Right lobe of liver (tissue), 6 donors: ENCODE measurements around the gene NEU4. TPM values are rescaled to one million over a fixed set of nuclear protein-coding genes. Genes with fewer than 3 reads are reported as not detected.

ENCODE experiments used
- ATAC-seq, 4 donors: fragments of 200-7000 bp; cut with Tn5 transposase; one replicate each; pipeline ENCODE4 v1.9.1; 2020; ENCODE audit warnings: mild to moderate bottlenecking in 4 of 4, moderate library complexity in 4 of 4
- DNase-seq, 3 donors: peaks; one replicate each; pipeline ENCODE4 v3.0.0-alpha.2; 2020
- H3K27ac ChIP-seq, 3 donors: fragments of 200-600 bp; one replicate each; pipeline ENCODE4 v1.8.0; 2022
- H3K27me3 ChIP-seq, 2 donors: fragments of 200-600 bp; one replicate each; pipeline ENCODE4 v1.8.0; 2022
- H3K36me3 ChIP-seq, 4 donors: fragments of 200-600 bp; sonication (generic) in 1 of 4; one replicate each; pipeline versions ENCODE4 v1.5.1 to v1.8.0; 2017 to 2022; ENCODE audit warnings: control low read depth in 1 of 4
- H3K4me1 ChIP-seq, 4 donors: fragments of 200-600 bp; sonication (generic) in 1 of 4; one replicate each; pipeline versions ENCODE4 v1.5.1 to v1.8.0; 2017 to 2022; ENCODE audit warnings: control low read depth in 1 of 4
- H3K4me3 ChIP-seq, 3 donors: fragments of 200-600 bp; one replicate each; pipeline ENCODE4 v1.8.0; 2022
- H3K9me3 ChIP-seq, 4 donors: fragments of 200-600 bp; sonication (generic) in 1 of 4; one replicate each; pipeline versions ENCODE4 v1.5.1 to v1.8.0; 2017 to 2022; ENCODE audit warnings: control low read depth in 1 of 4
- CTCF ChIP-seq, 4 donors: fragments of 200-600 bp in 3 of 4; fragments of 450-650 bp in 1 of 4; IDR thresholded peaks; one replicate each; pipeline versions ENCODE4 v1.5.1 to v1.8.0; 2016 to 2022; ENCODE audit warnings: antibody characterized with exemption in 4 of 4, mild to moderate bottlenecking in 2 of 4
- POLR2A ChIP-seq: fragments of 450-650 bp; IDR thresholded peaks from one replicate; pipeline ENCODE4 v1.6.1; 2017; ENCODE audit warnings: antibody characterized with exemption, mild to moderate bottlenecking
- WGBS: methylation state at CpG from one replicate; pipeline ENCODE4 v1.1.6; 2018; ENCODE audit warnings: low coverage, low lambda C conversion rate; ENCODE audit not compliant: insufficient coverage; ENCODE audit errors: missing lambda C conversion rate; 5-methylcytosine and 5-hydroxymethylcytosine counted together
- intact Hi-C, 2 donors: fragments of 100-400 bp; cut with DNase I; formaldehyde crosslinking; loops; one replicate each; pipeline versions ENCODE4 v1.11.2 to v1.14.1; 2022
- total RNA-seq, 6 experiments: library from RNA; depleted of rRNA in 2 of 6; stranded (reverse); fragments of >200 nt in 2 of 6; fragmentation: NEBNext Ultra II Directional in 3 of 6; extraction: Animal tissue kit (Norgen Biotek cat#: 25700) in 3 of 6; gene quantifications; one replicate each; pipeline versions ENCODE4 v1.1.0 to v1.2.4, GENCODE V29; 2016 to 2023
- donor health status: DM: no; HTN: yes; CAD: no.
- donor health status: DM: no; HTN: no; CAD: no.
- donor health status: DM: no; HTN: no; CAD: no.
- donor health status: DM: no; HTN: yes; CAD: no.
- donor health status: DM: no; HTN: yes; CAD: no.

Gene NEU4
- total RNA-seq, 6 experiments from 2014 or later: 16.8 to 87.1 (median 76.2) TPM

- no peaks in the 10 kb centered on the region for H3K27me3 ChIP-seq
- no peaks in the 10 kb centered on the region for H3K36me3 ChIP-seq
- no peak for TF ChIP-seq CTCF (IDR thresholded peaks at IDR 0.05)
- no peak for TF ChIP-seq POLR2A
- ATAC-seq: no peak
- intact Hi-C loops: no loop called here
- no peak overlapping the region for H3K27ac ChIP-seq
- H3K9me3 ChIP-seq: no peaks in the 10 kb centered on the region
- H3K4me1 ChIP-seq: peaks cover 0 to 23% (median 3%) of the 10 kb centered on the region in 4 donors
- 85% methylated on average over 4 of the region's 40 CpGs for WGBS
- DNase-seq: peak in 2 of 3 donors; percentile 20 to 50
- H3K4me3 ChIP-seq: no peak overlapping the region
These were observed 4.0 kb downstream of the NEU4 start for GRCh38 chr2:241812730-241813643.

GRCh38 chr2:241813644-241814392 lies 4.8 kb downstream of the NEU4 start:
- 55% methylated on average over 13 of the region's 20 CpGs for WGBS
- ATAC-seq (no peak), DNase-seq (peak in 2 of 3 donors; percentile 19 to 48)
- Histone ChIP-seq H3K9me3 (no peaks in the 10 kb centered on the region), H3K4me1 (peaks cover 0 to 23% (median 7%) of the 10 kb centered on the region in 4 donors), H3K4me3 (no peak overlapping the region), H3K36me3 (no peaks in the 10 kb centered on the region), H3K27me3 (no peaks in the 10 kb centered on the region), H3K27ac (no peak overlapping the region)
- TF ChIP-seq POLR2A (no peak), CTCF (IDR thresholded peaks at IDR 0.05) (no peak)
- intact Hi-C loops: no loop called here

GRCh38 chr2:241814393-241814642 lies 5.3 kb downstream of the NEU4 start:
- Histone ChIP-seq H3K4me3 (no peak overlapping the region), H3K4me1 (peaks cover 0 to 22% (median 7%) of the 10 kb centered on the region in 4 donors), H3K27me3 (no peaks in the 10 kb centered on the region), H3K36me3 (no peaks in the 10 kb centered on the region), H3K27ac (no peak overlapping the region), H3K9me3 (no peaks in the 10 kb centered on the region)
- WGBS: no CpG with 5 or more reads among the region's 17 CpGs
- peak in 1 of 3 donors; percentile 53 for DNase-seq
- no peak for ATAC-seq
- intact Hi-C loops: no loop called here
- TF ChIP-seq POLR2A (no peak), CTCF (IDR thresholded peaks at IDR 0.05) (no peak)

GRCh38 chr2:241814643-241815476 lies 5.9 kb downstream of the NEU4 start:
- Histone ChIP-seq H3K9me3 (no peaks in the 10 kb centered on the region), H3K4me3 (no peak overlapping the region), H3K4me1 (peaks cover 0 to 22% (median 7%) of the 10 kb centered on the region in 4 donors), H3K36me3 (no peaks in the 10 kb centered on the region), H3K27ac (no peak overlapping the region), H3K27me3 (no peaks in the 10 kb centered on the region)
- 72% methylated on average over 10 of the region's 52 CpGs for WGBS
- DNase-seq (peak in 1 of 3 donors; percentile 53), ATAC-seq (no peak)
- intact Hi-C loops: no loop called here
- TF ChIP-seq CTCF (IDR thresholded peaks at IDR 0.05) (no peak), POLR2A (no peak)
